LoVo (cell line): ENCODE results near the gene DUSP10.
A peak's percentile ranks its signal among the peaks of the same experiment; 100 is the strongest.

Experiments used
- DNase-seq: peaks from one replicate; pipeline ENCODE4 v3.0.0-alpha.2; 2016; ENCODE audit warnings: low spot score

DUSP10 gene

DNA sequence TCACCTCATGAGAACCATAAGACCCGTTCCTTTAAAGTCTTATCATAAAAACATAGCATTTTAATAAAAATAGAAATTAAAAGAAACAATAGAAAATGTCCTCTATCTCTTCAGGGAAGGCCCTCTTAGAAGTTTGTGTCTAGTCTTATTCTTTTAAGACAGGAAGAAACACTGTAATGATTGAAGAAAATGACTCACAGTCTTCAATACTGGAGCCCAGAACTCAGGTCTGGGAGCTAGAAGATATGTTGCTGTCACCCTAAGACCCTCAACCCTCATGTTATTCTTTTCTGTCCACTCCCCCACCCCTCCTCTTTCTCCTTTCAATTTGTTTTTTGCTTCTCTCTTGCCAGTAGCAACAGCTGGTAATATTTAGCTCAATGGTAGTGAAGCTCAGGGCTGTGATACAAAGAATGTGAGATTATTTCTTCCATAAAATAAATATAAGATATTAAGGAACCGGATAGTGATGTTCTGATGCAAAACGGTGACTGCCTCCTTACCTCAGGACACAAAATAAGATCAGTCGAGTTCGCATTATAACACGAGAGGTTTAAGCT lies 12.0 kb downstream of the DUSP10 start:
- no peak for DNase-seq

DNA sequence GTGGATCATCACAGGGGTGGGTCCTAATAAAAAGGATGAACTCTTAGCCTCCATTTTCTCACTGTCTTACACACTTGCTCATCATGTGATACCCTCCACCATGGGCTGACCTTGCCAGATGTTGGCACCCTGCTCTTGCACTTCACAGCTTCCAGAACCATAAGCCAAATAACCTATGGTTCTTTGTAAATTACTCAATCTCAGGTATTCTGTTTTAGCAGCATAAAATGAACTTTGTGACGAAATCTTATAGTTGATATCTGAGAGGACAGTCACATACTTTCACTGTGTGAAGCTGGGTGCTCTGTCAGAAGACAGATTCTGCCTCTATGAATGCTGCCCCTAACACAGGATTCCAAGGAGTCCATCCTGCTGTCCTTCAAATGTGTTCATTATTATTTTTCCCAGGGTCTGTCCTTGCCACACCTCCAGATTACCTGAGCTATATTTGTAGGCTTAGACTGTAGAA lies 13.8 kb downstream of the DUSP10 start:
- no peak for DNase-seq

DNA sequence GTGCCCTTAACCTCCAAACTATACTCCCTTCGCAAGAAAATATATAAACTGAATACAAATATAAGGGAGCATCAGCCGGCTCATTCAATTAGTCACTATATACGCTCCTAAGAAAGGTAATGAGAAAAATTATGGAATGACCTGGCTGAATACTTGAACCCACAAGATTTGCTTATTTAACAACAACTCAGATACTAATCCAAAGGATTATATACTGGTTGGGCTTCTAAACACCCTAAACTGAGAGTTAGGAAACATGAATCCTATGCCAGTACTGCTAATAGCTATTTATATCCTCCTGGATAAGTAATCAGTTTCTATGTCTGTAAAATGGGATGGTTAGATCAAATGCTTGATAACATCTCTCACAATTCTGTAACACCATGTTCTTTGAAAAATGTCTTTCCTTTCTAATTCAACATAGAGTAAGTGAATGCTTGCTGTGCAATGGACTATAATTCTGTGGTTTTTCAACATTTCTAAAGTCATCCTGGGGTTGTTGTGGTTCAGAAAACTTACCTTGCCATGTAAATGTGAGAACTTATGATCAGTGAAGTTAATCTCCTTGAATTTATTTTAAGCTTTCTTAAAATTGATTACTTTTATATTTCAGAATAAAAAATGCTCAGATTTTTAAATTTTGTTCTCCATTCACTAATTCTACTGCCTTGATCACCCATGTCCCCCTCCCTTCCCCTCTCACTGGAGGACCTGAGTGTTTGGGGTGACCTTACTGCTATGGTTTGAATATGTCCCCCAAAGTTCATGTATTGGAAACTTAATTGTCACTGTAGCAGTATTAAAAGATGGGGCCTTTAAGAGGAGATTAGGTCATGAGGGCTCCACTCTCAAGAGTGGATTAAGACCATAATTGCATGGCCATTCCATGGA lies 14.5 kb downstream of the DUSP10 start:
- no peak for DNase-seq

- DNase-seq, result peak; percentile 24
Measured at GRCh38 chr1:221725735-221726672, 15.9 kb downstream of the DUSP10 start.

- DNase-seq, result peak; percentile 16
Measured at GRCh38 chr1:221724931-221725605, 16.8 kb downstream of the DUSP10 start.

- no peak for DNase-seq
Measured at GRCh38 chr1:221723848-221724236, 18.0 kb downstream of the DUSP10 start.

DNA sequence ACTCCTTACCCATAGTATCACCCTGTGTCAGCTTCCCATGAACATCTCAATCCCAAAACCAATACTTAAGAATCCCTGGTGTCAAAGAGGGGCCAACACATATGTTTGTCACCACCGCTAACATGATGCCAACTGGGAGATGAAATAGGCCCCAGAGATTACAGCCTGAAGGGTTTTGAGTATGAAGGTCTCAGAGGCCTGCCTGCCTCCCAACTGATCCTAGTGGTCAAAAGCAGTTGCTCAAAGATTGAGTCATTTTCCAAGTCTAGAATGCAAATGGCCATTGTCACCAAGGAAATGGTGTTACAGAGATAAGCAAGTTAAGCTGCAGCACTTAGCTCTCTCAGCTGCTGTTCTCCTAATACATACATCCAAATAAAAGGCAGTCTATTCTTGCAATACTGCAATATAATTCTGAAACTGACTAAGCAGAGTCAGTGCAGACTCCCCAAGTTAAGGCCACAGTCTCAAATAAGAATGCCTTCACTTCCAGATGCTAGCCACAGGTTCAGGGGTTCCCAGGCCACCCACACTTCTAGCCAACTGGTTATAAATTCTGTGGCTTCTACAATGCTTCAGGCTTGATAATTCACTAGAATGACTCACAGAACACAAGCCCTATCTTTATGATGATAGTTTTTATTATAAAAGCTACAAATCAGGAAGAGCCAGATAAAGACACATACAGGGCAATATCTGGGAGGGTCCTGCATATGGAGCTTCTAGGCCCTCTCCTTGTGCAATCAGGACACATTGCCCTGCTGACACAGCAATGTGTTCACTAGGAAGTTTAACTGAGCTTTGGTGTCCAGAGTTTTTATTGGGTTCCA lies 18.7 kb downstream of the DUSP10 start:
- peak; percentile 11 for DNase-seq

GRCh38 chr1:221722254-221723017 lies 19.5 kb downstream of the DUSP10 start:
- no peak for DNase-seq

GRCh38 chr1:221720545-221720944 lies 21.3 kb downstream of the DUSP10 start:
- DNase-seq, result no peak

- no peak for DNase-seq
Measured at GRCh38 chr1:221719987-221720386, 21.9 kb downstream of the DUSP10 start.

GRCh38 chr1:221719278-221719597 lies 22.7 kb downstream of the DUSP10 start:
- no peak for DNase-seq

DNA sequence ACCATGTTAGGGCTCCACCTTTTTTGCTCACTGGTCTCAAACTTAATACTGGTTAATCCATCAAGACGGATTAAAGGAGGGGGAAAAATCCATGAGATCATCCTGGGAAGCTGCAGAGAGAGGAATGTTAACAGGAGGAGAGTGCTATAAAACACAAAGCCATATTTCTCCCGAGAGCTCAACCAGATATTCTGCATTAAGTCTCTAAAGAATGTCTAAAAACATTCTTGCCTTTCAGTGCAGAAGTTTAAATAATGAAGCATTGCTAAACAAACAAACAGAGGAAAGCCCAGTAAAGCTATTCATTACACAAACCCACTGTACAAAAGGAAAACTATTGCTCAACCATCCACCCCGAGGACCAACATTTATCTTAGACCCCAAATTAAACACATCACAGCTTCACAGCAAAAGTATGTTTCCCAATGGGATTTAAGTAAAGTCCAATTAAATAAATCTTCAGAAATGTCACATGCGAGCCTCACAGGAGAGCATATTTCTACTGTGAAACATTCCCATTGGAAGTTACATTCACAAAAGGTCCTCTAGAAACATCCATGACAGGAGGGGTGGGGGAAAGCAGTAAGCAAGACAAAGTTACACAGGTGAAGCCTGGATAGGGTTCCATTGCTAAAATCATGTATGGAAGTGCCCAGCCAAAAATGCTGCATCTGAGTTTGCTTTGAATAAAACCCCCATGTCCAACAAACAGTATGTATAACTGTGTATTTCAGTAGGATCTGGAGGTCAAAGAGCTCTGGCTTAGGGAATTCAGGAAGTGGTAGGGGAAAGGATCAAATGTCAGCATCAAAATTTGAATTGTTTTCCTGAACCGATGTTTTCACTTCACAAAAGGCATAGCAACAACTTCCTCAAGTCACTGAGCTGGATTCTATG lies 23.3 kb downstream of the DUSP10 start:
- DNase-seq, result no peak

DNA sequence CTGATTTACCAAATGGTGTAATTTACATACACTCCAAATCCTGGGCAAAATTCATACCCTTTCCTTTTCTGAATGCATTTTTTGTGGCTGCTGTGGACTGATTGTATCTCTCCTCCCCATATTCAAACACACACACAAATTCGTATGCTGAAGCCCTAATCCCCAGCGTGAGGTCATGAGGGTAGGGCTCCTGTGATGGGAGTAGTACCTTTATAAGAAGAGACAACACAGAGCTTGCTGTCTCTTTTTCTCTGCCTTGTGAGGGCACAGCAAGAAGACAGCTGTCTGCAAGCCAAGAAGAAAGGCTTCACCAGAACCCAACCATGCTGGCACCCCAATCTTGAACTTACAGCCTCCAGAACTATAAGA lies 24.4 kb downstream of the DUSP10 start:
- no peak for DNase-seq

GRCh38 chr1:221716713-221717484 lies 25.0 kb downstream of the DUSP10 start:
- DNase-seq, result no peak

DNA sequence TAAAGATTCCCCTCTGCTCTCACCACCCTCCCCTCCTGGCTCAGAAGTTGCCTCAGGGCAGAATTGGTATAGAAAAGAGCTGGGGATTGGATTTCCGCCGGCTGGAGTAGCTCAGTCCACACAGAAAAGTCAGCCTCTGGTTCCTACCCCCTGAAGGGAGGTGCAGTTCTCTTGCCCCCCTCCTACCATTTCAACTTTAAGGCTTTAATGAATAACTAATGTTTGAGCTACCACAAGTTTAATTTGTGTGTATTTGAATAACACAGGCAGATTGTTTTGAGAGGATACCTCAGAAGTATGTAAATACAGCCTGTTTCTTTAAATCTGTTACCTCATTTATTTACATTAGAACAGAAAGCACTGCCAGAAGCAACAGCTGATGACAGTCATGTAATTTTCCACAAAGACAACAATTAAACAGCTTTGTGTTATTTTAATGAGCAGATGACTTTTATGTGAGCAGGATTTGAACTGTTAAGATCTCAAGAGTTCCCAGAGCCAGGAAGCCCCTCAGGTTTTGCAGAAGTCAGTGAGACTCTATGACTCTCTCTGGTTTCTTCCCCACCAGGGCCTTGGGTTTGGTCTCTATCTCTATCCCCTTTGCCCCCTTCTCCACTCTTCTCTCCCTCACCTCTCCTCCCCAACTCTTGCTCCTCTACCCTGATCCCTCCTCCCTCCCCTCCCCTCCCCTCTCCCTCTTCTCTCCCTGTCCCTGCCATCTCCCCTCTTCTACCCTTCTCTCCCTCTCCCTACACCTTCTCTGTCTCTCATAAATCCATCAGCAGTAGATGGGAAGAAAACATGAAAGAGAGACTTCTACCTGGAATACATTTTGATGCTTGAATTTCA lies 26.3 kb downstream of the DUSP10 start:
- DNase-seq, result no peak

DNA sequence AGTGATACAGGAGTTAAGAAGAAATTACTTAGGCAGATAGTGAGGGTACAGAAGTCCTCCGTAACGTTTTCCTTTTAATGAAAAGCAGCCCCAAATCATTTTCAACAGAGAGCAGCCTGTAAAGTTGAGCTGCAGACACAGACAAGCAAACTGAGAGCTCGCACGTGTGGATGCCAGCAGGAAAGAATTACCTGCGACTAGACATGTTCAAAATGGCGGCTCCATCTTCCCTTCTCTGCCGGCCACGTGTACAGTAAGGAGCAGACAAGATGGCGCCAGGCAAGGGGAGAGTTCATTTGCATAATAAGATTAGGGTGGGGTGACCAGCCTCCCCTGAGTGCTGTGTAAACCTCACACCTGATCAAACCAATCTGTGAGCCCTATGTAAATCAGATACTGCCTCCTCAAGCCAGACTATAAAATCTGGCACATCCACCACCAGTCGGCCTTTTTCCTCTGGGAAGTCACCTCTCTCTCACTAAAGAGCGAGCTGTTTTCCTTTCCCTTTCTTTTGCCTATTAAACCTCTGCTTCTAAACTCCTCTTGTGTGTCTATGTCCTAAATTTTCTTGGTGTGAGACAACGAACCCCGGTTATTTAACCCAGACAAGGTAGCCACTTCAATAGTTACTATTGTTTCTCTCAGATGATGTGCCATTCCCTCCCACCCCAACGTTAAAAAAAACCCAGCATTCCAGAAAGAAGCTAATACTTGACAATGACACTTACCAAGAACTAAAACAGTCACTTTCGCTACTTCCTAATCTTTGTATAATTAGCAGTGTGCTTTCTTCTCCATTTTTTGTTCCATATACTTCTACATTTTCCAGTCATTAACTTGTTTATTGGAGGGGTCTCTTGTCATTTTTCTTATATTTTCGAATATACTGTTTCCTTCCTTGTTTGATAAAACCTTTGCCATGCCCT lies 27.4 kb downstream of the DUSP10 start:
- DNase-seq, result no peak
